Measurements from ENCODE around the gene SYNGAP1. TPM values are rescaled to one million over a fixed set of nuclear protein-coding genes. Genes with fewer than 3 reads are reported as not detected.

SYNGAP1 gene
- polyA plus RNA-seq, 1 donor (not counting 4 experiments of a cell fraction or from before 2014, with no cell fraction given): 2.1 TPM

- Histone ChIP-seq H3K9ac (ENCODE audit: control insufficient read depth, extremely low read depth, insufficient read depth, low read length) (no peak overlapping the region), H3K9me1 (ENCODE audit: control insufficient read depth, extremely low read depth, insufficient read depth, low read length) (no peaks in the 10 kb centered on the region), H4K20me1 (ENCODE audit: control insufficient read depth, extremely low read depth, insufficient read depth, low read length) (no peaks in the 10 kb centered on the region), H3K36me3 (ENCODE audit: control insufficient read depth in 2 of 2, extremely low read depth in 1 of 2, insufficient read depth in 2 of 2, low read length in 2 of 2) (peaks cover 2 to 8% of the 10 kb centered on the region in 2 experiments), H3K9me3 (ENCODE audit: control insufficient read depth, low read depth, low read length) (no peaks in the 10 kb centered on the region), H3K4me3 (ENCODE audit: control insufficient read depth in 2 of 3, extremely low read depth in 1 of 3, insufficient read depth in 2 of 3, low read depth in 1 of 3, low read length in 3 of 3) (no peak overlapping the region), H3K4me2 (ENCODE audit: control insufficient read depth, extremely low read depth, insufficient read depth, low read depth, low read length) (no peak overlapping the region), H3K27ac (ENCODE audit: control insufficient read depth, insufficient read depth, low read length) (no peak overlapping the region), H2AFZ (ENCODE audit: control insufficient read depth, low read length) (no peak overlapping the region), H3K27me3 (ENCODE audit: control insufficient read depth, extremely low read depth, insufficient read depth, low read length) (no peaks in the 10 kb centered on the region), H3K4me1 (ENCODE audit: control insufficient read depth, extremely low read depth, insufficient read depth, low read length) (peaks cover 32% of the 10 kb centered on the region), H3K79me2 (ENCODE audit: control insufficient read depth, insufficient read depth, low read length) (peaks cover 2% of the 10 kb centered on the region)
- DNase-seq (ENCODE audit: low read depth, low spot score) (no peak), FAIRE-seq (no peak)
- dilution Hi-C loops (cut with MboI; ENCODE audit: extremely low pct_ligation_motif_present, low sequenced_read_pairs): no loop called here
- TF ChIP-seq, protein P1, sequence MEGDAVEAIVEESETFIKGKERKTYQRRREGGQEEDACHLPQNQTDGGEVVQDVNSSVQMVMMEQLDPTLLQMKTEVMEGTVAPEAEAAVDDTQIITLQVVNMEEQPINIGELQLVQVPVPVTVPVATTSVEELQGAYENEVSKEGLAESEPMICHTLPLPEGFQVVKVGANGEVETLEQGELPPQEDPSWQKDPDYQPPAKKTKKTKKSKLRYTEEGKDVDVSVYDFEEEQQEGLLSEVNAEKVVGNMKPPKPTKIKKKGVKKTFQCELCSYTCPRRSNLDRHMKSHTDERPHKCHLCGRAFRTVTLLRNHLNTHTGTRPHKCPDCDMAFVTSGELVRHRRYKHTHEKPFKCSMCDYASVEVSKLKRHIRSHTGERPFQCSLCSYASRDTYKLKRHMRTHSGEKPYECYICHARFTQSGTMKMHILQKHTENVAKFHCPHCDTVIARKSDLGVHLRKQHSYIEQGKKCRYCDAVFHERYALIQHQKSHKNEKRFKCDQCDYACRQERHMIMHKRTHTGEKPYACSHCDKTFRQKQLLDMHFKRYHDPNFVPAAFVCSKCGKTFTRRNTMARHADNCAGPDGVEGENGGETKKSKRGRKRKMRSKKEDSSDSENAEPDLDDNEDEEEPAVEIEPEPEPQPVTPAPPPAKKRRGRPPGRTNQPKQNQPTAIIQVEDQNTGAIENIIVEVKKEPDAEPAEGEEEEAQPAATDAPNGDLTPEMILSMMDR (optimal IDR thresholded peaks at IDR 0.05 in 1 of 3, IDR thresholded peaks at IDR 0.05 in 1 of 3, conservative IDR thresholded peaks at IDR 0.05 in 1 of 3; ENCODE audit: extremely low read depth in 1 of 3, insufficient read depth in 2 of 3, low read length in 3 of 3): no peak
- TF ChIP-seq EZH2 (IDR thresholded peaks at IDR 0.05; ENCODE audit: low read length): no peak
These were observed 12.7 kb downstream of the SYNGAP1 start for GRCh38 chr6:33432546-33432945.

GRCh38 chr6:33433001-33433543 lies 13.2 kb downstream of the SYNGAP1 start:
- Histone ChIP-seq H3K4me3 (ENCODE audit: control insufficient read depth in 2 of 3, extremely low read depth in 1 of 3, insufficient read depth in 2 of 3, low read depth in 1 of 3, low read length in 3 of 3) (no peak overlapping the region), H3K79me2 (ENCODE audit: control insufficient read depth, insufficient read depth, low read length) (peaks cover 2% of the 10 kb centered on the region), H3K9me1 (ENCODE audit: control insufficient read depth, extremely low read depth, insufficient read depth, low read length) (no peaks in the 10 kb centered on the region), H4K20me1 (ENCODE audit: control insufficient read depth, extremely low read depth, insufficient read depth, low read length) (no peaks in the 10 kb centered on the region), H3K4me2 (ENCODE audit: control insufficient read depth, extremely low read depth, insufficient read depth, low read depth, low read length) (no peak overlapping the region), H3K9me3 (ENCODE audit: control insufficient read depth, low read depth, low read length) (no peaks in the 10 kb centered on the region), H3K27ac (ENCODE audit: control insufficient read depth, insufficient read depth, low read length) (no peak overlapping the region), H3K9ac (ENCODE audit: control insufficient read depth, extremely low read depth, insufficient read depth, low read length) (no peak overlapping the region), H2AFZ (ENCODE audit: control insufficient read depth, low read length) (no peak overlapping the region), H3K36me3 (ENCODE audit: control insufficient read depth in 2 of 2, extremely low read depth in 1 of 2, insufficient read depth in 2 of 2, low read length in 2 of 2) (peaks cover 3 to 10% of the 10 kb centered on the region in 2 experiments), H3K4me1 (ENCODE audit: control insufficient read depth, extremely low read depth, insufficient read depth, low read length) (peaks cover 32% of the 10 kb centered on the region), H3K27me3 (ENCODE audit: control insufficient read depth, extremely low read depth, insufficient read depth, low read length) (no peaks in the 10 kb centered on the region)
- dilution Hi-C loops (cut with MboI; ENCODE audit: extremely low pct_ligation_motif_present, low sequenced_read_pairs): no loop called here
- TF ChIP-seq, protein P1 (optimal IDR thresholded peaks at IDR 0.05 in 1 of 3, IDR thresholded peaks at IDR 0.05 in 1 of 3, conservative IDR thresholded peaks at IDR 0.05 in 1 of 3; ENCODE audit: extremely low read depth in 1 of 3, insufficient read depth in 2 of 3, low read length in 3 of 3): no peak
- no peak for TF ChIP-seq EZH2 (IDR thresholded peaks at IDR 0.05; ENCODE audit: low read length)
- DNase-seq (ENCODE audit: low read depth, low spot score) (no peak), FAIRE-seq (no peak)
